ENCODE measurements around the gene GRIK2. TPM values are rescaled to one million over a fixed set of nuclear protein-coding genes. Genes with fewer than 3 reads are reported as not detected.
"Not testable (repeated sequence)": the region's sequence is repeated elsewhere in the genome, so short reads cannot be mapped to it uniquely, and the experiment has no call there.

Gene GRIK2
- total RNA-seq, 2 experiments from 2014 or later: not detected

DNA sequence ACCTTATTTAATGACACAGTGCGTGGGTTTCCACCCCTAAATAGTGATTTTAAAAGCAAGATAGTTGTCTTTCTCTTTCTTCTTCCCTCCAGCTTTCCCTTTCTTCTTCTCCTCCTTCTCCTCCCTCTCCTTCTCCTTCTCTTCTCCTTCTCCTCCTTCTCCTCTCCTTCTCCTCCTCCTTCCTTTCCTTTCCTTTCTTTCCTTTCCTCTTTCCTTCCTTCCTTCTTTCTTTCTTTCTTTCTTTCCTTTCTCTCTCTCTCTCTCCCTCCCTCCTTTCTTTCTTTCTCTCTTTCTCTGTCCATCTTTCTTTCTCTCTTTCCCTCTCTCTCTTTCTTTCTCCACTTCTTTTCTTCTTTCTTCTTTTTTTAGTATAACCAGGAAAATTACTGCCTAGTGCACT, 670.6 kb downstream of the GRIK2 start:
- no peak overlapping the region for H3K27ac Mint-ChIP-seq
- no peaks in the 10 kb centered on the region for H3K4me1 Mint-ChIP-seq
- no peak for DNase-seq
- H3K9me3 Mint-ChIP-seq: no peaks in the 10 kb centered on the region
- no peak overlapping the region for H3K4me3 Mint-ChIP-seq
- H3K36me3 Mint-ChIP-seq: no peaks in the 10 kb centered on the region
- H3K27me3 Mint-ChIP-seq: no peaks in the 10 kb centered on the region

DNA sequence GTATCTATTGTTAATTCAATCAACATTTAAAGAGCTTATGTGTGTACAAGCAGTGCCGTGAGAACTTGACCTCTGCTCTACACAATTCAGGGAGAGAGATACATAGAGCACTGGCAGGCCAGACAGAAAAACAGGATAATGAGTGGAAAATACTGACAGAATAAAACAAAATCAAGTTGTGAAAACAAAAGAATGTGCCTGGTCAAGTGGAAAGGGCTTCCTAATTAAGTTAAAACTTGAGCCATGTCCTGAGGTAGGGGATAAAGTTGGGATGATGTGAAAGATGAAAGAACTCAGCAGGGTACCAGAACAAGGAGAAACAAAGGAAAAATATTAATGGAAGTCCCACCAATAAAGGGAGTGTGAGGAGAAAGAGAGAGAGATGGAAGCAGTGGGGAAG, 672.8 kb downstream of the GRIK2 start:
- no peaks in the 10 kb centered on the region for H3K27me3 Mint-ChIP-seq

DNA sequence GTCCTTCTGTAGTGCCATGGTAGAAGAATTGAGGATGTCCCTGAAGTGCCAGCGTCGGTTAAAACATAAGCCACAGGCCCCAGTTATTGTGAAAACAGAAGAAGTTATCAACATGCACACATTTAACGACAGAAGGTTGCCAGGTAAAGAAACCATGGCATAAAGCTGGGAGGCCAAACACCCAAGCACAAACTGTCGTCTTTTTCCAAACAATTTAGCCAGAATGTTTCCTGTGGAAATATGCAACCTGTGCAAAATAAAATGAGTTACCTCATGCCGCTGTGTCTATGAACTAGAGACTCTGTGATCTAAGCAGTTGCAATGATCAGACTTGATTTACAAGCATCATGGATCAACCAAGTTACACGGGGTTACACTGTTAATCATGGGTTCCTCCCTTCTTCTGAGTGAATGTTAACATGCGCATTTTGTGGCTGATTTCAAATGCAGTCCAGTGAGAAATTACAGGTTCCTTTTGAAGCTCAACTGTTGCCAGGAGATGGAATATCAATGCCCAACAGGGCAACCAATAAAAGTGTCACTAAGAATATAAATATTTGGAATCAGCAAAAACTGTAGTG, 674.9 kb downstream of the GRIK2 start:
- H3K36me3 Mint-ChIP-seq: no peaks in the 10 kb centered on the region
- H3K27me3 Mint-ChIP-seq: no peaks in the 10 kb centered on the region
- no peak overlapping the region for H3K4me3 Mint-ChIP-seq
- H3K4me1 Mint-ChIP-seq: no peaks in the 10 kb centered on the region
- H3K27ac Mint-ChIP-seq: no peak overlapping the region
- DNase-seq: no peak
- no peaks in the 10 kb centered on the region for H3K9me3 Mint-ChIP-seq

More for the DNA sequence above, 672.8 kb downstream of the GRIK2 start:
- Mint-ChIP-seq H3K9me3 (no peaks in the 10 kb centered on the region), H3K27ac (no peak overlapping the region), H3K4me3 (no peak overlapping the region), H3K36me3 (no peaks in the 10 kb centered on the region), H3K4me1 (no peaks in the 10 kb centered on the region)
- DNase-seq: no peak

DNA sequence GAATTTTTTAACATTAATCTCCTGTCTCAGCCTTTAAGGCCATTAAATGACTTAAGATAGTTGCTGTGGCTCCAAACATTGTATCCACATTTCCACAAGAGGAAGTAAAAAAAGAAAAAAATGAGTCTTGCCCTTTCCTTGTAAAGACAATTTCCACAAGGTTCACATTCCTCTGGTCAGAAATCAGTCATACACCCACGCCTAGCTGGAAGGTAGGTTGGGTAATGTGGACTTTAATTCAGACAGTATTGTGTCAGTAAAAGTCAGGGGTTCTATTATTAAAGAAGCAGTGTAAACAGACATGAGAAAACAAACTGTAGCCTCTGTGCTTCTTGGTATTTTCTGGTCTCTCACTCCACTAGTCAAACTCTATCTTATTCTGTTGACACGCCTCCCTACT, 682.0 kb downstream of the GRIK2 start:
- no peak overlapping the region for H3K4me3 Mint-ChIP-seq
- no peaks in the 10 kb centered on the region for H3K27me3 Mint-ChIP-seq
- no peaks in the 10 kb centered on the region for H3K36me3 Mint-ChIP-seq
- peaks cover 2% of the 10 kb centered on the region for H3K9me3 Mint-ChIP-seq
- DNase-seq: no peak
- no peak overlapping the region for H3K27ac Mint-ChIP-seq
- no peaks in the 10 kb centered on the region for H3K4me1 Mint-ChIP-seq

DNA sequence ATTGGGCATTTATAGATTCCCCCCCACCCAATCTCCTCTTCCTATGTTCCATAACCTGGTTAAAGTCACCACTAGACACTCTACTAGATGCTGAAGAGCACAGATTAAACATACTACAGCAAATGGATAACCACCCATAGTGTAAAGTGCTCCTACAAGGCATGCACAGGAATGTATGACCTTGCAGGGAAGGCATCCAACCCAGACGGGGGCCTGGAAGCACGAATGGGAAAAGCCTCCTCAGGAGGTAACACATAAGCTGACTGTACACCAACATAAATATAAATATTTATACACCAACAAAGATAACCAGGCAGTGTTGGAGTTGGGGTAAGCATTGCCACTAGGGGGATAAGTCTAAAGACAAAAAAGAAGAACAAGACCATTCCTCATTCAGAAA, 691.7 kb downstream of the GRIK2 start:
- no peak overlapping the region for H3K4me3 Mint-ChIP-seq
- peaks cover 3% of the 10 kb centered on the region for H3K9me3 Mint-ChIP-seq
- DNase-seq: no peak
- H3K4me1 Mint-ChIP-seq: no peaks in the 10 kb centered on the region
- H3K27me3 Mint-ChIP-seq: no peaks in the 10 kb centered on the region
- H3K36me3 Mint-ChIP-seq: no peaks in the 10 kb centered on the region
- H3K27ac Mint-ChIP-seq: no peak overlapping the region

DNA sequence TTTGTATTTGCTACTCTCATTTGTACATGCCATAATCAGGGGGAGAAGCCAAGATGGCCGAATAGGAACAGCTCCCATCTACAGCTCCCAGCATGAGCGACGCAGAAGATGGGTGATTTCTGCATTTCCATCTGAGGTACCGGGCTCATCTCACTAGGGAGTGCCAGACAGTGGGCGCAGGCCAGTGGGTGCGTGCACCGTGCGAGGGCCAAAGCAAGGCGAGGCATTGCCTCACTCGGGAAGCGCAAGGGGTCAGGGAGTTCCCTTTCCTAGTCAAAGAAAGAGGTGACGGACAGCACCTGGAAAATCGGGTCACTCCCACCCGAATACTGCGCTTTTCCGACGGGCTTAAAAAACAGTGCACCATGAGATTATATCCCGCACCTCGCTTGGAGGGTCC, 694.7 kb downstream of the GRIK2 start:
- H3K27ac Mint-ChIP-seq, H3K27me3 Mint-ChIP-seq, DNase-seq, H3K36me3 Mint-ChIP-seq, H3K9me3 Mint-ChIP-seq, H3K4me1 Mint-ChIP-seq, H3K4me3 Mint-ChIP-seq: not testable (repeated sequence)

DNA sequence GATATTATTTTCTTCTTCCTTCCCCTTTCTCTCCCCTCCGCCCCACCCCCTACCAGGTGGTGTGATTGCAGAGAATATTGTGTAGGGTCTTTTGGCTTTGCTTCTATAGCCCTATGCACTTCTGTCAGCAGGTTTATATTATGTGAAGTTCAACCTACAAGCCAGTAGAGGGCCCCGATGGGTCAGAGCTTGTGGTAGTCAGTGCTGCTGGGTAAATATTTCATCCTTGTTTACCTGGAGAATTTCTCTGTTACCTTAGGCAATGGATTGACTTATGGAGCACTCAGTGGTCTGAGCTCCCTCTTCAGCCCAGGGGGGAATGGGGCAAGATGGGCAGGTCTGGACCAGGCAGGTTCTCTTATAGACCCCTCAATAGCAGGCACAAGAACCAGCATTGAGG, 720.9 kb downstream of the GRIK2 start:
- no peak for DNase-seq
- H3K36me3 Mint-ChIP-seq: no peaks in the 10 kb centered on the region
- H3K4me1 Mint-ChIP-seq: no peaks in the 10 kb centered on the region
- no peak overlapping the region for H3K27ac Mint-ChIP-seq
- no peaks in the 10 kb centered on the region for H3K27me3 Mint-ChIP-seq
- peaks cover 13% of the 10 kb centered on the region for H3K9me3 Mint-ChIP-seq
- no peak overlapping the region for H3K4me3 Mint-ChIP-seq

DNA sequence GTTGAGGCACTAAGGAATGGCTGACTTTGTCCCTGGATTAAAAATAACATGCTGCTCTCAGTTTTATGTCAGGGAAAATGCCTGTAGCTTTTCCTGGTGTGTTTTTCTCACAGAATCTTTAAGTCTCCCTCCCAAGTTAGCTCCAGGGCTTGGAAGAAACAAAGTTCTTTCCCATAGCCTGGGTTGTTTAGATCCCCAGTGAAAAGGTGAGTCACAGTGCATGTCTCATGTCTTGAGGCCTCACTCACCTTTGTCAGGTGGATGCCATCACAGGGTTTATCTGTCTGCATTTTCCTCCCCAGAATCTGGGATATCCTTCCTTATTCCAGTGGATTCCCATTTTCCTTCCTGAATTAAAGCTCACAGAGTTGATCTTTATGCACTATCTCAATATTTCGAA, 722.4 kb downstream of the GRIK2 start:
- no peaks in the 10 kb centered on the region for H3K4me1 Mint-ChIP-seq
- no peaks in the 10 kb centered on the region for H3K36me3 Mint-ChIP-seq
- no peak for DNase-seq
- H3K9me3 Mint-ChIP-seq: peaks cover 9% of the 10 kb centered on the region
- no peaks in the 10 kb centered on the region for H3K27me3 Mint-ChIP-seq
- H3K27ac Mint-ChIP-seq: no peak overlapping the region
- no peak overlapping the region for H3K4me3 Mint-ChIP-seq

DNA sequence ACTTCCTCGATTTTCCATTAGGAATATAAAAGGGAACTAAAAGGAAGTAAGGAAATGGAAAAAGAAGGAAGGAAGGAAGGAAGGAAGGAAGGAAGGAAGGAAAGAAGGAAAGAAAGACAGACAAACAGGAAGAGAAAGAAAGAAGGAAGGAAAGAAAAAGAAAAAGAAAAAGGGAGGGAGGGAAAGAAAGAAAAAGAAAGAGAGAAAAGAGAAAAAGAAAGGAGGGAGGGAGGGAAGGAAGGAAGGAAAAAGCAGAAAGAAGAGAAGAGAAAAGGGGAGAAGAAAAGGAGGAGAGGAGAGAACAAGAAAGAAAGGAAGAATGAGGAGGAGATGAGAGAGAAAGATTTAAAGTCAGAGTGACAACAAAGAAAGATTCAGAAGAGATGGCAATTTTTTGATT, 724.5 kb downstream of the GRIK2 start:
- DNase-seq: no peak
- Mint-ChIP-seq H3K27me3 (no peaks in the 10 kb centered on the region), H3K36me3 (no peaks in the 10 kb centered on the region), H3K9me3 (peaks cover 6% of the 10 kb centered on the region), H3K4me1 (no peaks in the 10 kb centered on the region), H3K27ac (no peak overlapping the region), H3K4me3 (no peak overlapping the region)

All from activated naive CD8-positive, alpha-beta T cell treated with anti-CD3 and anti-CD28 coated beads for 36 hours (primary cell).